Central memory CD4-positive, alpha-beta T cell (primary cell): ENCODE results near the gene DNAH7.

Experiments used
- DNase-seq: peaks from one replicate; pipeline ENCODE4 v3.0.0; 2022

The DNAH7 gene

DNA sequence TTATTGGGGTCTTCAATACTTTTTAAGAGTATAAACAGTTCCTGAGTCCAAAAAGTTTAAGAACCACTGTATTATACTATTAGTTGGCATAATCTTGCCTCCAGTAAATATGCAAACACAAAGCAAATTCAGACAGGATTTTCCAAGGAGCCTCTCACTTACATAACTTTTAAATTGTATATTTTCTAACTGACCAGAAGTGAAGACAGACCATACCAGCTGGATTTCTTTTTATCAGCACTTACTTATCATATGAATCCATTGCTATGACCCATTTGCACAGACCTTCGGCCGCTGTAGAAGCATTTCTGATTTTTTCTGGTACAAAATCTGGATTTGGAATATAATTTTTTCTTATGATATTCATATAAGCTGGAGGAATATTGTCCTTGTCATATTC lies 211.5 kb downstream of the DNAH7 start:
- DNase-seq: no peak

DNA sequence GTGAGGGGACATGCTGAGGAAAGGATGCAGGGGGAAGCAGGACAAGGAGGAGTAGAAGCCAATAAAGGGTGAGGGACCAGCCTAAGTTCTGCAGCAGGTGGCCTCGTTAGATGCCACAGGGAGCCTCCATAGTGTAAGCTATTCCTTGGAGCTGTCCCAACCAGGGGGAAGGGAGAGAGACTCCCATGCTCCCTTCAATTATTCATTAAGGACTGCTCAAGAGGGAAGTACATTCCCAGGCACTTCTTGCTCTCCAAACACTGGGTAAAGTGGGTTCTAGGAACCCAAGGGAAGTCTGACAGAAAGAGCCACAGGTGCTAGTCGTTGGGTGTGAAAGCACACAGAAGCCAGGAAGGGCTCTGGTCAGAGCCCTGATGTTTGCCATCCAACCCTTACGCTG lies 217.9 kb downstream of the DNAH7 start:
- DNase-seq: no peak

DNA sequence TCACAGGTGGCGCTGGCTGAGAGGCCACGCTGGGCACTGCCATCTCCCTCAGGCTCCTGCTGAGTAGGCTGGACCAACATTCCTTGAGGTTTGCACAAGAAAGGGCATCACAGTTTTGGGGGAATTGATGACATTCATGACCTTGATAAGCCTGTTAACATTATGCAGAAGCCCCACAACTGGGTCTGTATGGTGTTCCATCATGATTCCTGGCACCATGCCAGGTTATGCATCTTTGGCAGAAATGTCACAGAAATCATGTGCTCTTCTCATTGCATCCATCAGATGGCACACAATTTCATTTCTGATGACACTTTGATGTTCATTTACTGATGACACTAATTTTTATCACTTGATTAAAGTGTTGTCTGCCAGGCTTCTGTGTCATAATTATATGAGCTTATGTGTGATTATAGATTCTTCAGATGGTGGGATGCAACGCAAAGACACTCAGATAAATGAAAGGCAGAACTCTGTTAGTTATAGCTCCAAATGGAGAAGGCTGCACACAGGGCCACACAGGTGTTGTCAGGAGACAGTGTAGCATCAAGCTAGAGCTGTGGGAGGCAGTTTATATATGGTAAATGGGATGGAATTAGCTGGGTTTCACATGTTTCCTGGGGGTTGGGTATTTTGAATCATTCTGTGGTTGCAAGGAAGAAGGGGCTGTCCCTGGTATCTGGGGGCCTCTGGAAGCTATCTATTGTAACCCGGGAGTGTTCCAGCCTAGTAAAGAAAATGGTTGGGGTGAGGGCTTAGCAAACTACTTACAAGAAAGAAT lies 220.3 kb downstream of the DNAH7 start:
- no peak for DNase-seq

DNA sequence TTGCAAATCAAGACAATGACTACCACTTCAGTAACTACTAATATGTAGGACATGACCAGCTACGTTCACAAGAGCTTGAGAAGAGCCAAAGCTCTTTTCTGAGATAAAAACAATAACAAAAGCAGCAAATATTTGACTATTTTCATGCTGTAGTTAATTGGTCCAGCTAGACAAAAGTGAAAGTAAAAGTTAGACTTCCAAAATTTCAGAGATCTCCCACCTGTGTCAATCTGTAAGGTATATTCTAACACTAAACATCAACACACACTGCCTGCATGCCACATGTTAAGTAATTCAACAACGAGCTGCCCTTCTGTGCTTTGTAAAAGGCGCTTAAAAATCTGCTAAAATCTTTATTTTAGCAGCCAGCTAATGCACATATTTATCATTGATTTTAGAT lies 225.7 kb downstream of the DNAH7 start:
- DNase-seq: no peak

DNA sequence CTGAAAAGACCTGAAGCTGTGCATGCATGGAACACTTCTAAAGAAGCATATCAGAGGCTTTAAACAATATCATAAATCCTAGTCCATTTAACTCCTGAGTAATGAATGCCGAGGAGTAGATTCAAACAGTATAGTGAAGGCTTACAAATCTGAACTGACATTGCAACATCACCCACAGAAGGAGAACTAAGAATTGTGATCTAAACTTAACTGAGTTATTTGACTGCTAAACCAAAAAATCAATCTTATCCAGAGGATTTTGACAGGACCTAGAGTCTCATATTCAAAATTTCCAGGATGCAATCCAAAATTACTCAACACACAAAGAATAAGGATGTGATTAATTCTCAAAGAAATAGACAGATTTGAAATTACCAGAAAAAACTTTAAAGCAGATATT lies 230.6 kb downstream of the DNAH7 start:
- DNase-seq: no peak

DNA sequence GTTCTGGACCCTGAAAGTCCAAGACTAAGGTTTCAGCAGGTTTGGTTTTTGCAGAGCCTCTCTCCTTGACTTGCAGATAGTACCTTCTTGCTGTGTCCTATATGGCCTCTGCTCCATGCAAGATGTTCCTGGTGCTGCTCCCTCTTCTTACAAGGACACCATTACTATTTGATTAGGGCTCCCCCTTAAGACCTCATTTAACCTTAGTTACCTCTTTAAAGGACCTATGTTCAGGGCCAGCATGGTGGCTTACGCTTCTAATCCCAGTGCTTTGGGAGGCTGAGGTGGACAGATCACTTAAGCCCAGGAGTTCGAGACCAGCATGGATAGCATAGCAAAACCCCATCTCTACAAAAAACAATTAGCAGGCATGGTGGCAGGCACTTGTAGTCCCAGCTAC lies 232.6 kb downstream of the DNAH7 start:
- no peak for DNase-seq

DNA sequence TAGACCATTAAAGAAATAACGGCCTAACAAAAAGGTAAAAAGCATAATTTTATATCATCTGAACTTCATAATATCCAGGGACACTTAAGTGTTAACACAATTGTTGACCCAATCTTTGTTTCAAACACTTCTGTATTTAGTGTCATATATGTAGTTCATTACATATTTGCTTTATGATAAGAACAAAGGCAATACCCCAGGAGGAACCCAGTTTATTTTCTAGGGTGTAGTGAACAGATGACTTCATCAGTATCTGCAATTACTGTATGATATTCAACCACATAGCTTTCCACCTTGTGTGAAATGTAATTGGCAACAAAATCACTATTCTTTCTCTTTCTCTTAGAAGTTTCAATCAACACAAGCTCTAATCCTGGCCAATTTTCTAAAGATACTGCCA lies 233.8 kb downstream of the DNAH7 start:
- DNase-seq: no peak

DNA sequence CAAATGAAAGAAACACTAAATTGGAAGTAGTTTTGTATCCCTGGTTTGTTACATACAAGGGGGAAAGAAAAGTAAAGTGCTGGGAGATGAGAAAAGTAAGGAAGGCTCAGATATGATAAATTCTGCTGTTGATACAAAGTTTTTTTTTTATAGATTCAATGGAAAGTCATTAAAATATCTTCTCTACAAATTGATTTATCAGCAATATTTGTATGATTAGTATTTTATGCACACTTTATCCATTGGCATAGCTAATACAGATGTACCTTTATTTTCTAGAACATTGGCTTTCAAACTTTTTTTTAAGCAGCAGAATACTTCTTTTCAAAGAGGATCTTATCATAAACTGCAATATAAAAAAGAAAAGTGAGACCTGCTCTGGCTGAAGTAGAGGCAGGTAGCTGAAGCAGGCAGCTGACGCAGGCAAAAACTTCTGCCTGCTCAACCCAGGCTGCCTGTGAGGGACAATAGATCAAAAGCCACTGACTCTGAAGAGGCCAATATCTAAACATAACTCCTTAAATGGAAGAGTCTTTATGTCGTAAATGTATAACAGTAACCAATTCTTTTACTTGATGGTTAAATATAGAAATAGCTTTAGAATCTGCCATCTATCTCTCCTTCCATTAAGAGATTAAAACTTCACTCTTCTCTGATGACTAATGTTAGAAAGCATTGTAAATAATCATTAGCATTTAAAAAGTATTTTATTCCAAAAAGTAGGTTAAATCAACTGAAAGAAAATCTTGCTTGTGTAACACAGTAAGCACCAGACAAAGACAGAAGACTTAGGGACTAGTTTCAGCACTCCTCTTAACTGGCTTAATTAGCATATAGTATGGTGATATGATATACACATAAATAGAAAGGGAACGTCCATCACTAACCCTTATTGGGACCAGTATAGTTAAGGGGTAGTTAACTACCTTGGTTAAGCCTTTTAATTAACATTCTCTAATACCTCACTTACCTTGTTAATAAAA lies 237.4 kb downstream of the DNAH7 start:
- DNase-seq: no peak

DNA sequence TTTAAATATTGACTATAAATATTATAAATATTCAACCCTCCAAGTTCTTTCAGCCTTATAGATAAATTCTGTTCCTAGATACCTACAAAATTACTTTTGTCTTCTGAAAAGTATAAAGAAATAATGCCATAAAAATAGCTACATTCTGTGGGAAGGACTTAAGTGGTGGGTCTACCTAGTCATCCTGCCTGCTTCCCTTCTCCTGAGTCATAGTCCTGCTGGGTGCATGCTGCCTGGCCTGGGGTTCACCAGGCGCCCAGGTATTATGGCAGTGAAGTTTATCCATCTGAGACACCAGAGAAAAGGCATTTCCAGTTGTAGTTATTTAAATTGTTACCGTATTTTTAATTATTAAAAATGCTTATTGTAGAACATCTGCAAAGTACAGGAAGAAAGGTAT lies 244.2 kb downstream of the DNAH7 start:
- no peak for DNase-seq

DNA sequence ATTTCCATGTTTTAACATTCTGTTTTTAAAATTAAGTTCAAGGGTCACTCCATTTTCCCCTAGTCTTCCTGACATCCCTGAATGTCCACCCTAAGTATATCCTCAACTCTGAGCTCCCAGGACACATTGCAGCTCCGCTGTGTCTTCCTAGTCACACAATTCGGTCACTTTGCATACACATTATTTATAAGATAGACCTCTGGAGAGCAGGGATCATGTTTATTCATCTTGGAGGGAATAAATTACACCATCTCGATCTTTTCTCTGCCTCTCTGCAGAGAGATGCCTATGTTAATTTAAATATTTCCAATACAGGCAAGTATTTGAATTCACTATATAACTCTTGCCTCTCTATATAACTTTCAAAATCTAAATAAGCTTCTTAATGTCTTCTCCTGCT lies 245.4 kb downstream of the DNAH7 start:
- no peak for DNase-seq

DNA sequence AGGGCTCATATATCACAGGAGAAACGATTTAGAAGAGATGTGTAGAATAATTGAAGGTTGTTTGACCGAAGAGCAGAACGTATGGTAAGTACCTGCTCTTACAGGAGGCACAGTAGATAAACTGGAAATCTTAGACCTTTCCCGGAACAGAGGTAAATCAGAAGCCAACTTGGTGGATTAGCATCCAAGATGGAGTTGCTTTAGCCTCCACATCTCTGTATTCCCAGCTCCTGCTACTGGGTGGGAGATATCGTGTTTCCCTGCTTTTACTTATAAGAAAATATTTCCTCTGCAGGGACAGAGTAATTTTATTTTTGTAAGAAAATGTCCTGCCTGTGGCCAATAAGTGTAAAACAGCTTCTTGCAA lies 247.1 kb downstream of the DNAH7 start:
- no peak for DNase-seq

DNA sequence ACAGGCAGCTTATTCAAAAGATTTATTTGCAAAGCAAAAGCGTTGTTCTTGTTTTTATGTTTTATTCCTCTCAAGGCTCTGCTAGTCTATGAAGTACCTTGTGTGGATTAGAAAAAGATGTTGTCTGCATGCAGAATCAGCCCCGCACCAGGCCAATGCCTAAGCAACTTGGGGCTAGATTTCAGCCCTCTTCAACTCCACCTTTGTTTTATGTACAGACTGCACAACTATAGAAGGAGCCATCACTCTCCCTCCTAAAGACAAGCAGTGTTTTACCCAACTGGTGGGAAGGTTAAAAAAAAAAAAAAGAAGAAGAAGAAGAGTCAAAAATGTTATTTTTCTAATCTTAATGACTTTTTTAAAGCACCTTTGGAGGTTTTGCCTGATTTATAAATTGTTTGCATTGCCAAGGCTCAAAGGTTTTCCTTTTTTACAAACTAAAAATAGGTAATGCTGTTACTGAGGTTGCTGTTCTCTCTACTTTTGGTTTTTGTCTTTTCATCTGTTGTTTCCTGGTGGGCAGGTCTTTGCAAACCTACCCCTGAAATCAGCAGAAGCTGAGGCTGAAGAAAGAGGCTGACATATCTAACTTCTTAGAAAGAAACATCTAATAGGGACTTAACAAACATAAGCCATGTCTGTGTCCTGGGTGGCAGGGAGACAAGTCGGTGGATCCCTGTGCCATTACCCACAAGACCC lies 247.6 kb downstream of the DNAH7 start:
- no peak for DNase-seq

DNA sequence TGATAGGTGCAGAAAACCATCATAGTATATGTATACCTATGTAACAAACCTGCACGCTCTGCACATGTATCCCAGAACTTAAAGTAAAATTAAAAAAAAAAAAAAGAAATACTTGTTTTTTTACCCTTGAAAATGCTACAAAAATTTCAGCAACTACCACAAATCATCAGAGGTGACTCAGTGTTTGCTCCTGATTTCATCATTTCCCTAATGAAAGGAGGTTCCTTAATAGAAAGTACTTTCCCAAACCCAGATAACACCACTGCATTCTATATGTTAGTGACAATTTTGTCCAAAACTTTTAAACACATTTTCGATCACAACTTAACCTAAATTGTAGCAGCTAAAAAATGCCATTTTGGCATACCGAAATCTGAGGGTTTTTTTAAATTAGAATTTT lies 248.3 kb downstream of the DNAH7 start:
- DNase-seq: no peak

DNA sequence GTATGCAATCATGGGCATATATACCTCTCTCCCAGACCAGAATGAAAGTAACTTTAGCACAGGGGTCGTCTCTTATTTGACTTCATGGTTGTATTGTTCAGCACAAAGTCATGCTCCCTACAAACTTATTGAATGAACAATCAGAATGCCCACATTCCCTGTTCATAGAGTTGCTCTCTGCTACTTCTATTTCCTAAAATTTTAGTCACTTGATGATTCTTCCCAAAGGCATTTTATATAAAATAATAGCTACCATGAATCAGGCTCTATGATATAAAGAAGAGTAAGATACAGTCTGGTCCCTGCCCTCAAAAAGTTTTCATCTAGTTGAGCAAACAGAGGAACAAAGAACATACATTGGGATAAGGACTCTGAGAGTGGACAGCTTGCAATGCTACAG lies 249.4 kb downstream of the DNAH7 start:
- DNase-seq: no peak

DNA sequence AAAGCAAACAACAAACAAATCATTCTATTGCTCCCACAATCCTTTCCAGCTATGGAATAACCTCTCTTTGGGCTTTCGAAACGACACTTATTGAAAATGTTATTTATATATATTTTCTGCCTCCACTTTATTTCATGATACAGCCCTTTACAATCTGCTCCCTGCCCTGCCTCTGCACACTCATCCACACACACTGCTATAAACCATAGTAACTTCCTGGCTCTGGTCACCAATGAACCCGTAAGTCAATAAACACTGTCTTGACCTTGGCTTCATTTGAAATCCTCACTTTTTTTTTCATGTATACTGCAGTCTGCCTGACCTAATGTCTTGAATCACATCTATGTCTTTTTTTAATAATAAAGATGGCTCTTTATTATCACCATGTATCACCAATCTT lies 250.1 kb downstream of the DNAH7 start:
- no peak for DNase-seq

DNA sequence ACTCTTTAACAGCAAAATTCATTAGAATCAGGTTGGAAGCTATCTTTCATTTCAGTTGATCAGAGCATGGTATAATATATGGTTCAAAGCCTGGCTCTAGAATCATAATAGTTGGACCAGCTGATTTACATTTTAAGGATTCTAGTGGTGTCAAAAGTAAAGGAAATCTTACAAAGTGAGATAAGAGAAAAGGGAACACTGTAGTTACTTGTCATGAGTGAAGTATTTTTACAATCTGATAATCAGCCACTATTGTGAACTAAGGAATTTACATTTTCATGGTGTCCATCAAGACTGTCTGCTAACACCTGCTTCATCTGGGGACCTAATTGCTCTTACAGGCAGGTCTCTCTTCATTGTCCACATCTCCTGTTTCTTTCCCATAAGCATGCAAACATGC lies 250.5 kb downstream of the DNAH7 start:
- DNase-seq: no peak

DNA sequence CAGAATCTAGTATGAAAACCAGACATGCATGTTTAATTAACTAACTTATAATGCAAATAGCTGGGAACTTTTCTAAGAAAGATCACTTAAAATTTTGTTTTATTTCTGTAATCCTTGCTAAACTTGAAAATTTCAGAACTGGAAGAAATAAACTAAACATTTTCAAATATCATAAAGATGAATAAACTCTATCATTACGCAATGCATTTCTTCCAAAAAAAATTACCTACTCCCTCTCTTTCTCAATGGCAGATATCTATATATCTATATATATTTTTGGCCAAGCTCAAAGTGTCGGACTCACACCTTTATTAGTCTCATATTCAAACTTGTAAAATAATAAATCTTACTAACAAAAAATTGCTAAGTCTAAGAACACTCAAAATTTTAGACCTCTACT lies 253.6 kb downstream of the DNAH7 start:
- no peak for DNase-seq

DNA sequence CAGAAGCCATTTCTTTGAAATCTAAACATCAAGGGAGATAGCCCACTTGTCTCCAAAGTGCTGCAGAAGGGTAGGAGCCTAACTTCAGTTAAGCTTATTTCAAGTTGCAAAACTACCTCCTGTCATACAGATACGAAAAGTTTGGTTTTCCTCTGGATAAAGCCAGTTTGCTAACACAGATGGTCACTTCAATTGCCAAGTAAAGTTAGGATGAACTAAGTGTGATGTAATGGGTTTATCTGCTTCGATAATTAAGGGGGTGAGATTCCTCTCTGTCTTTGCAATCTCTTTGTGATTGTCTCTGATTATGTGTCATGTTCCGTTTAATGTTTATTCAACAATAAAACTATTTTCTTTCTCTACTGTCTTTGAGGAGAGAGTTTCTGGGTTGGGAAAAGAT lies 255.2 kb downstream of the DNAH7 start:
- no peak for DNase-seq

DNA sequence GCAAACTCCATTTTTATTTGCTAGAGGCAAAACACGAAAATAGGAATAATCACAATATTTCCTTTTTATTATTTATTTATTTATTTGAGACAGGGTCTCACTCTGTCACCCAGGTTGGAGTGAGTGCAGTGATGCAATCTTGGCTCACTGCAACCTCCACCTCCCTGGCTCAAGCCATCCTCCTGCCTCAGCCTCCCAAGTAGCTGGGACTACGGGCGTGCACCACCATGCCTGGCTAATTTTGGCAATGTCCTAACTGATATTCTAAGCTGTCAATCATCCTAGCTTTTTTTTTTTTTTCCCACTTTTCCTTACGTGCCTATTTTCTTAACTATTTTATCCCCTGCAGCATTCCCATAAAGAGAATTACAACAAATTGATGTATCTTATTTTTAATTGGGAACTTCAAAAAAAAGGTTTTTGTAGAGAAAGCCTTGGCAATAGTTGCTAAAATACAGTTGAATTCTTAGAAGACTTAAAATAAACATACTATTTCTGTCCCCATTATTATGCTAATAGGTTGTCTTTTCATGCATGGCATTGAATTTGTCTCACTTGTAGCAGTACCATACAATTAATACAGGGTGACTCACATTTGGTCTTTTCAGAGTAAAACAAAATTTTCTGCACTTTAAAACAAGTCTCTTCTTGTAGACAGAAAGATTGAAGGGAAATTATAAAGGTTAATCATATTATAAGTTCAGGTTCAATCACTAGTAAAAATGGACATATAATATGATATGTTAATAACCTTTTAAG lies 258.1 kb downstream of the DNAH7 start:
- DNase-seq: no peak

DNA sequence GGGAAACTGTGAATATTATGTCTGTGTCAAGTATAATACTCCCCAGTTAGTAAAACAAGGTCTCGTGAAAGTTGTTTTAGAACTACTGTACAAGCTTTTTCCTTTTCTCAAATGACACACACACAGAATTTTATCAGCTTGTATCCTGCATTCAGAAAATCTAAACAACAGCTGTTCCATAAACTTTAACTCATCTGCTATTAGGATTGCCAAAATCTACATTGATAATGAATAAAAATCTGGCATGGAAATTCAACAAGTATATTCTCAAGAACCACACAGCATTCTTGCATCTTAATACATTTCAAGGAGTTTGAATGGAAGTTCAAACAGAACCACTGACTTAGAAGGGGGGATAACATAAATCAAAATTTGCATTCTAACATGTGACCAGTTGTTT lies 260.4 kb downstream of the DNAH7 start:
- DNase-seq: no peak

DNA sequence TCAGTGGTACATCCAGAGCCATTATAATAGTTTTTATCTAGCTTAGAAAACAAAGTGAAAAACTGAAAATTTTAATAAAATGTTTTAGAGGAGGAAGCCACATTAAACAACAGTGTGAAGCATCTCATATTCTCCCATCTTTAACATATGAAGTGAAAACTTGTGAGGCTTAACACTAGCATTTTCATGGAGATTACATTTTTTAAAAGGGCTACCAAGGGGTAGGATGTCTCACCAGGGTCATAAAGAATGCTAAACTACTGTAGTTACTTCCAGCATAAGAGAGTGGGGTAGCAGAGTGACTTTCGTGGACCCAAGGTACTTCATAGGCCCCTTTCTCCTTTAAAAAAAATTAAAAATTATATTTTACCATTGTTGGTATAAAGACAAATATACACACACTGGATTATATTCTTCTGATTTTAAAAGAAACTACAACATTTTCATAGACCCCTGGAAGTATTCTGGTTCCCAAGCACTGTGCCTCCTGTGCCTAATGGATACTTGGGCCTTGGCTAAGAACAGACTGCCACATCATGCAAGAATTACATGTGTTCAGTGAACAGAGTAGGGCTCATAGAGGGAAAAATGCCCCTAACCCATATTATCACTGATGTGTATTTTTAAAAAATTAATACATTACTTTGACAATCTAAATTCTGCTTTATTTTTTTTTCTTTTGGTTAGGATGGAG lies 263.2 kb downstream of the DNAH7 start:
- no peak for DNase-seq

DNA sequence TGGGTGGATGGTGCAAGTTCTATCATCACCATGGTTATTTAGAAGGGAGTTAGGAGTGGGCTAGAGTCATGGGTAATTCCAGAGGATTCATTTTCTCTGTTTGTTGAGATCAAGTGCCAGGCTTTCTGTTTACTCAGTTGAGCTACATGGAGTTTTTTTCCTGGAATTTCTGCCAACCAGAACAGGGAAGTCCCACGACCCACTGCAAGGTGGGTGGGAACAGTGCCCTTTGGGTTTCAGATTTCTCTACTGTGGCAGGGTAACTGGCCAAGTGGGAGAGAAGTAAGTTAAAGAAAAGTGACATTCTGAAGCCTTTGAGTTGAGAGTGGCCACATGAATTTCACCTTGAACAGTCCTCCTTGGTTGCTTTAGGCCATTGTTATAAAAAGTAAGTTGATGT lies 272.8 kb downstream of the DNAH7 start:
- no peak for DNase-seq
